H1 (cell line): Measurements from ENCODE around the gene PIK3R1. TPM values are rescaled to one million over a fixed set of nuclear protein-coding genes. Genes with fewer than 3 reads are reported as not detected.

Experiments
- CTCF ChIA-PET: fragments of 300-600 bp; sonication (Branson Sonifier 250); formaldehyde crosslinking; loops from one replicate; lab custom pipeline; 2021; ENCODE audit not compliant: partially characterized antibody; lab: Charles Lee
- POLR2A ChIA-PET: fragments of 300-600 bp; sonication (Branson Sonifier 250); formaldehyde crosslinking; loops from one replicate; lab custom pipeline; 2021; ENCODE audit warnings: inconsistent platforms; ENCODE audit not compliant: partially characterized antibody; lab: Charles Lee
- DNase-seq, 2 experiments: peaks; one replicate each; pipeline versions ENCODE4 v3.0.0 to v3.0.0-alpha.2; 2010 to 2022; ENCODE audit warnings: low spot score in 2 of 2, low read depth in 1 of 2, mixed read lengths in 1 of 2
- FAIRE-seq: peaks from 2 replicates; lab custom pipeline; 2011; peaks lifted over from hg19 to GRCh38; lab: Jason Lieb, UNC
- H2AFZ ChIP-seq: 2 replicates; pipeline ENCODE4 v1.8.1; 2012; ENCODE audit warnings: low read length, inconsistent platforms
- H2AK5ac ChIP-seq: 2 replicates; pipeline ENCODE4 v1.6.1; 2013; ENCODE audit warnings: low read depth, low read length
- H2BK120ac ChIP-seq: replicated peaks from 2 replicates; pipeline ENCODE3; 2013; ENCODE audit warnings: low read depth, low read length, inconsistent platforms
- H2BK12ac ChIP-seq: 2 replicates; pipeline ENCODE4 v1.6.1; 2013; ENCODE audit warnings: low read depth, low read length
- H2BK15ac ChIP-seq: 2 replicates; pipeline ENCODE4 v1.6.1; 2013; ENCODE audit warnings: low read length
- H2BK20ac ChIP-seq: 2 replicates; pipeline ENCODE4 v1.6.1; 2013; ENCODE audit warnings: low read length
- H2BK5ac ChIP-seq: 2 replicates; pipeline ENCODE4 v1.6.1; 2013; ENCODE audit warnings: low read depth, low read length
- H3K14ac ChIP-seq: 2 replicates; pipeline ENCODE4 v1.6.1; 2013; ENCODE audit warnings: inconsistent platforms; ENCODE audit not compliant: insufficient read length
- H3K18ac ChIP-seq: 2 replicates; pipeline ENCODE4 v1.6.1; 2013; ENCODE audit warnings: low read length; ENCODE audit errors: extremely low read depth
- H3K23ac ChIP-seq: 2 replicates; pipeline ENCODE4 v1.6.1; 2013; ENCODE audit warnings: inconsistent platforms; ENCODE audit not compliant: insufficient read length
- H3K23me2 ChIP-seq: 2 replicates; pipeline ENCODE4 v1.6.1; 2013; ENCODE audit warnings: low read depth, low read length
- H3K27ac ChIP-seq: 2 replicates; pipeline ENCODE4 v1.6.1; 2011; ENCODE audit warnings: low read depth, low read length, inconsistent platforms
- H3K27me3 ChIP-seq, 4 experiments: replicated peaks in 1 of 4; 1 replicate in 1 of 4; 2 replicates in 3 of 4; pipeline versions ENCODE4 v1.6.1 to v1.8.1; 2011 to 2013; ENCODE audit warnings: low read length in 3 of 4, mild to moderate bottlenecking in 3 of 4, inconsistent platforms in 2 of 4, mixed read lengths in 2 of 4, moderate library complexity in 1 of 4; ENCODE audit not compliant: control insufficient read depth in 3 of 4, insufficient read depth in 3 of 4; ENCODE audit errors: extremely low read depth in 1 of 4
- H3K36me3 ChIP-seq, 4 experiments: 2 replicates each; pipeline versions ENCODE4 v1.6.1 to v1.8.1; 2011 to 2013; ENCODE audit warnings: mild to moderate bottlenecking in 4 of 4, low read length in 3 of 4, moderate library complexity in 2 of 4, control low read depth in 1 of 4, inconsistent platforms in 1 of 4; ENCODE audit not compliant: insufficient read depth in 4 of 4, control insufficient read depth in 2 of 4
- H3K4ac ChIP-seq: replicated peaks from 2 replicates; pipeline ENCODE3; 2013; ENCODE audit warnings: low read length, low read depth, mixed read lengths, inconsistent platforms; ENCODE audit not compliant: insufficient read length
- H3K4me1 ChIP-seq, 4 experiments: replicated peaks in 1 of 4; 1 replicate in 1 of 4; 2 replicates in 3 of 4; pipeline versions ENCODE4 v1.6.1 to v1.8.1; 2011 to 2013; ENCODE audit warnings: low read length in 3 of 4, inconsistent platforms in 2 of 4, mixed read lengths in 1 of 4; ENCODE audit not compliant: insufficient read depth in 4 of 4, control insufficient read depth in 3 of 4
- H3K4me2 ChIP-seq, 2 experiments: 2 replicates each; pipeline versions ENCODE4 v1.6.1 to v1.8.1; 2011 to 2013; ENCODE audit warnings: low read depth in 2 of 2, low read length in 2 of 2, control low read depth in 1 of 2, inconsistent platforms in 1 of 2, mild to moderate bottlenecking in 1 of 2; ENCODE audit not compliant: insufficient read depth in 1 of 2
- H3K4me3 ChIP-seq, 4 experiments: fragments of 200-600, 300-600 bp in 1 of 4; sonication (generic), shearing (Covaris generic), sonication (Bioruptor Twin) in 1 of 4; 2 replicates each; pipeline versions ENCODE4 v1.5.1 to v1.8.1; 2011 to 2016; ENCODE audit warnings: low read length in 4 of 4, low read depth in 3 of 4, control low read depth in 2 of 4, inconsistent platforms in 2 of 4, mild to moderate bottlenecking in 2 of 4, mixed read lengths in 1 of 4, moderate library complexity in 1 of 4; ENCODE audit not compliant: insufficient read depth in 2 of 4; ENCODE audit errors: extremely low read depth in 1 of 4
- H3K56ac ChIP-seq: replicated peaks from 2 replicates; pipeline ENCODE3; 2013; ENCODE audit warnings: low read depth, mild to moderate bottlenecking, mixed read lengths, low read length, inconsistent platforms; ENCODE audit not compliant: insufficient read length
- H3K79me1 ChIP-seq: 2 replicates; pipeline ENCODE4 v1.6.1; 2013; ENCODE audit warnings: low read depth, low read length, control low read depth
- H3K79me2 ChIP-seq, 2 experiments: 2 replicates each; pipeline versions ENCODE4 v1.6.1 to v1.8.1; 2012 to 2013; ENCODE audit warnings: low read length in 2 of 2, mild to moderate bottlenecking in 2 of 2, inconsistent platforms in 1 of 2; ENCODE audit not compliant: insufficient read depth in 2 of 2, control insufficient read depth in 1 of 2
- H3K9ac ChIP-seq, 4 experiments: replicated peaks in 1 of 4; 1 replicate in 1 of 4; 2 replicates in 3 of 4; pipeline versions ENCODE4 v1.6.1 to v1.8.1; 2011 to 2013; ENCODE audit warnings: low read depth in 3 of 4, low read length in 3 of 4, control low read depth in 2 of 4, mild to moderate bottlenecking in 2 of 4, moderate library complexity in 2 of 4, inconsistent platforms in 1 of 4; ENCODE audit errors: extremely low read depth in 1 of 4
- H3K9me3 ChIP-seq, 2 experiments: 2 replicates each; pipeline versions ENCODE4 v1.6.1 to v1.8.1; 2012 to 2013; ENCODE audit warnings: mild to moderate bottlenecking in 2 of 2, moderate library complexity in 2 of 2, control low read depth in 1 of 2, inconsistent platforms in 1 of 2, low read depth in 1 of 2, low read length in 1 of 2, mixed read lengths in 1 of 2; ENCODE audit not compliant: insufficient read depth in 2 of 2
- H4K20me1 ChIP-seq, 2 experiments: replicated peaks in 1 of 2; 2 replicates each; pipeline versions ENCODE3 to v1.8.1; 2011 to 2013; ENCODE audit warnings: inconsistent platforms in 2 of 2, low read length in 2 of 2, mild to moderate bottlenecking in 1 of 2; ENCODE audit not compliant: insufficient read depth in 2 of 2, control insufficient read depth in 1 of 2
- H4K5ac ChIP-seq: 2 replicates; pipeline ENCODE4 v1.6.1; 2013; ENCODE audit warnings: low read length, low read depth, mixed read lengths, inconsistent platforms; ENCODE audit not compliant: insufficient read length
- H4K8ac ChIP-seq: 2 replicates; pipeline ENCODE4 v1.8.0; 2013; ENCODE audit warnings: mild to moderate bottlenecking, moderate library complexity, low read length, inconsistent platforms; ENCODE audit not compliant: insufficient read depth; ENCODE audit errors: extremely low read depth
- H4K91ac ChIP-seq: replicated peaks from 2 replicates; pipeline ENCODE3; 2013; ENCODE audit warnings: low read length, mixed read lengths, inconsistent platforms; ENCODE audit not compliant: insufficient read length
- CEBPB ChIP-seq: IDR thresholded peaks from 2 replicates; pipeline ENCODE4 v1.6.1; 2012; ENCODE audit warnings: low read depth, low read length
- EP300 ChIP-seq, 2 experiments: IDR thresholded peaks; 1 replicate in 1 of 2; 2 replicates in 1 of 2; pipeline ENCODE4 v1.6.1; 2011 to 2012; ENCODE audit warnings: low read depth in 2 of 2, low read length in 2 of 2, mild to moderate bottlenecking in 2 of 2, borderline replicate concordance in 1 of 2, inconsistent platforms in 1 of 2, moderate library complexity in 1 of 2
- EZH2 ChIP-seq: fragments of 200-600 bp; sonication (generic); IDR thresholded peaks from 2 replicates; pipeline ENCODE4 v1.7.1; 2012; ENCODE audit warnings: low read depth, mild to moderate bottlenecking, moderate library complexity, low read length, inconsistent platforms; ENCODE audit not compliant: severe bottlenecking
- GABPA ChIP-seq: IDR thresholded peaks from 2 replicates; pipeline ENCODE4 v1.6.1; 2011; ENCODE audit warnings: mild to moderate bottlenecking, low read length, moderate library complexity, borderline replicate concordance; ENCODE audit not compliant: insufficient read depth
- JUN ChIP-seq: IDR thresholded peaks from 2 replicates; pipeline ENCODE4 v1.6.1; 2011; ENCODE audit warnings: low read depth, mild to moderate bottlenecking, improper control_type of control experiment, low read length
- KDM1A ChIP-seq: fragments of 200-600, 300-600 bp; sonication (generic); IDR thresholded peaks from 2 replicates; pipeline ENCODE4 v1.7.1; 2016; ENCODE audit warnings: mild to moderate bottlenecking, low read length, borderline replicate concordance
- POLR2AphosphoS5 ChIP-seq: IDR thresholded peaks from 2 replicates; pipeline ENCODE4 v1.6.1; 2011; ENCODE audit warnings: low read depth, low read length
- RAD21 ChIP-seq, 2 experiments: IDR thresholded peaks in 1 of 2; conservative IDR thresholded peaks in 1 of 2; 2 replicates each; pipeline ENCODE4 v1.6.1; 2011; ENCODE audit warnings: low read depth in 2 of 2, low read length in 2 of 2, improper control_type of control experiment in 1 of 2, inconsistent platforms in 1 of 2, mild to moderate bottlenecking in 1 of 2, moderate library complexity in 1 of 2
- polyA plus RNA-seq, 7 experiments: library from polyadenylated mRNA; depleted of rRNA in 3 of 7; stranded (reverse) in 5 of 7; unstranded in 2 of 7; fragments of >200 nt in 5 of 7; fragments of 200-250 nt in 2 of 7; gene quantifications; 1 replicate in 5 of 7; 2 replicates in 1 of 7; 4 replicates in 1 of 7; pipeline versions ENCODE4 v1.2.1 to v1.2.3, GENCODE V29; 2011 to 2013; ENCODE audit warnings: missing spikeins in 2 of 7, mixed read lengths in 2 of 7
- total RNA-seq: library from RNA; stranded (reverse); fragmentation: NEBNext Ultra II Directional; extraction: Animal tissue kit (Norgen Biotek cat#: 25700); gene quantifications from 2 replicates; pipeline ENCODE4 v1.2.1, GENCODE V29; 2021
- TF ChIP-seq, protein P1 (sequence below): IDR thresholded peaks from 2 replicates; pipeline ENCODE4 v1.6.1; 2011; ENCODE audit warnings: low read depth, mild to moderate bottlenecking, low read length; ENCODE audit not compliant: insufficient read depth
- TF ChIP-seq, protein P2 (sequence below): IDR thresholded peaks from 2 replicates; pipeline ENCODE4 v1.6.1; 2011; ENCODE audit warnings: low read length, improper control_type of control experiment
- TF ChIP-seq, protein P3 (sequence below): IDR thresholded peaks from 2 replicates; pipeline ENCODE4 v1.6.1; 2012; ENCODE audit warnings: low read length, inconsistent platforms

The PIK3R1 gene
- total and polyA plus RNA-seq, 2 of the 8 experiments (the other 6 are each of a cell fraction or from before 2014, with no cell fraction given): 2.3 to 13.7 TPM

DNA sequence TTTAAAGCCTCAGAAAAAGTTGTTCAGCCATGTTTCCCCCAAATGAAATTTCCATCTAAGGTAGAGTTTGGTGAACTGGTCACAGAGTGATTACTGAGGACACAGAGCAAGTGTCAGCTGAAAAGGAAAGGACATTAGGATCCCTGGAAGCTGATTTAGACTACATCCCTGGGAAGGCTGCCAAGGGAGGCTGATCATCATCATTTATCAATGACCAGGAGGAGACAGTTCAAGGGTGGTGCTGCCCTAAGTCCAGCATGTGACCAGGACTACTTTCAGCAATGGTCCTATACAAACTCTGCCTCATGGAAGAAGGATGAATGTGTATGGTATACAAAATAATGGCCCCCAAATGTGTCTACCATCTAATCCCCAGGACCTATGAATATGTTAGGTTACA is 120.6 kb downstream of the PIK3R1 start:
- Histone ChIP-seq H4K91ac (no peak overlapping the region), H2BK20ac (no peak overlapping the region), H3K4me3 (no peak overlapping the region), H3K9me3 (no peaks in the 10 kb centered on the region), H2BK120ac (no peak overlapping the region), H3K79me2 (no peaks in the 10 kb centered on the region), H3K27ac (no peak overlapping the region), H3K4me2 (no peak overlapping the region), H3K4me1 (no peaks in the 10 kb centered on the region), H4K8ac (no peak overlapping the region), H3K18ac (no peak overlapping the region), H3K36me3 (no peaks in the 10 kb centered on the region), H3K79me1 (no peaks in the 10 kb centered on the region), H2BK5ac (no peak overlapping the region), H3K9ac (no peak overlapping the region), H3K27me3 (no peaks in the 10 kb centered on the region), H4K20me1 (no peaks in the 10 kb centered on the region), H4K5ac (no peak overlapping the region), H3K23me2 (no peaks in the 10 kb centered on the region; the same call in 1 of the 2 replicates), H3K56ac (no peak overlapping the region), H3K4ac (no peak overlapping the region), H2AFZ (no peak overlapping the region), H3K14ac (no peak overlapping the region), H2AK5ac (no peak overlapping the region), H3K23ac (no peak overlapping the region), H2BK12ac (no peak overlapping the region), H2BK15ac (no peak overlapping the region)
- ChIA-PET POLR2A (no interaction called here), CTCF (no interaction called here)
- no peak for FAIRE-seq
- no peak for DNase-seq
- TF ChIP-seq POLR2AphosphoS5: no peak
- TF ChIP-seq, protein P1, sequence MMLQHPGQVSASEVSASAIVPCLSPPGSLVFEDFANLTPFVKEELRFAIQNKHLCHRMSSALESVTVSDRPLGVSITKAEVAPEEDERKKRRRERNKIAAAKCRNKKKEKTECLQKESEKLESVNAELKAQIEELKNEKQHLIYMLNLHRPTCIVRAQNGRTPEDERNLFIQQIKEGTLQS: no peak
- TF ChIP-seq EZH2: no peak
- TF ChIP-seq CEBPB: no peak
- TF ChIP-seq, protein P2, sequence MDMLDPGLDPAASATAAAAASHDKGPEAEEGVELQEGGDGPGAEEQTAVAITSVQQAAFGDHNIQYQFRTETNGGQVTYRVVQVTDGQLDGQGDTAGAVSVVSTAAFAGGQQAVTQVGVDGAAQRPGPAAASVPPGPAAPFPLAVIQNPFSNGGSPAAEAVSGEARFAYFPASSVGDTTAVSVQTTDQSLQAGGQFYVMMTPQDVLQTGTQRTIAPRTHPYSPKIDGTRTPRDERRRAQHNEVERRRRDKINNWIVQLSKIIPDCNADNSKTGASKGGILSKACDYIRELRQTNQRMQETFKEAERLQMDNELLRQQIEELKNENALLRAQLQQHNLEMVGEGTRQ: no peak
- TF ChIP-seq GABPA: no peak
- no peak for TF ChIP-seq RAD21 (IDR thresholded peaks at IDR 0.05 in 1 of 2, conservative IDR thresholded peaks at IDR 0.05 in 1 of 2; ENCODE audit: low read depth in 2 of 2, low read length in 2 of 2)
- TF ChIP-seq EP300 (IDR thresholded peaks at IDR 0.05; ENCODE audit: borderline replicate concordance in 1 of 2, low read depth in 2 of 2, low read length in 2 of 2): no peak
- no peak for TF ChIP-seq JUN
- TF ChIP-seq, protein P3, sequence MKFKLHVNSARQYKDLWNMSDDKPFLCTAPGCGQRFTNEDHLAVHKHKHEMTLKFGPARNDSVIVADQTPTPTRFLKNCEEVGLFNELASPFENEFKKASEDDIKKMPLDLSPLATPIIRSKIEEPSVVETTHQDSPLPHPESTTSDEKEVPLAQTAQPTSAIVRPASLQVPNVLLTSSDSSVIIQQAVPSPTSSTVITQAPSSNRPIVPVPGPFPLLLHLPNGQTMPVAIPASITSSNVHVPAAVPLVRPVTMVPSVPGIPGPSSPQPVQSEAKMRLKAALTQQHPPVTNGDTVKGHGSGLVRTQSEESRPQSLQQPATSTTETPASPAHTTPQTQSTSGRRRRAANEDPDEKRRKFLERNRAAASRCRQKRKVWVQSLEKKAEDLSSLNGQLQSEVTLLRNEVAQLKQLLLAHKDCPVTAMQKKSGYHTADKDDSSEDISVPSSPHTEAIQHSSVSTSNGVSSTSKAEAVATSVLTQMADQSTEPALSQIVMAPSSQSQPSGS: no peak
- no peak for TF ChIP-seq KDM1A
